Endothelial cell of umbilical vein (primary cell): ENCODE measurements around the gene RAB11FIP2. TPM values are rescaled to one million over a fixed set of nuclear protein-coding genes. Genes with fewer than 3 reads are reported as not detected.

Experiments used
- BruUV-seq: library from RNA; stranded (reverse); fragments of 400-500 nt; replicated peaks from 2 replicates; lab custom pipeline; 2021; lab: Mats Ljungman, UMichigan
- CTCF ChIA-PET: fragments of 300-600, 350-600 bp; sonication (Branson Sonifier 250); formaldehyde crosslinking; loops from one replicate; lab custom pipeline; 2021; ENCODE audit warnings: antibody characterized with exemption, inconsistent platforms; lab: Charles Lee
- POLR2A ChIA-PET: fragments of 300-600, 350-600 bp; sonication (Branson Sonifier 250); formaldehyde crosslinking; loops from one replicate; lab custom pipeline; 2021; ENCODE audit warnings: antibody characterized with exemption, inconsistent platforms; lab: Charles Lee
- DNase-seq: peaks from one replicate; pipeline ENCODE4 v3.0.0-alpha.2; 2011; ENCODE audit warnings: low read depth, low spot score
- FAIRE-seq: peaks from 2 replicates; lab custom pipeline; 2011; peaks lifted over from hg19 to GRCh38; lab: Jason Lieb, UNC
- H2AFZ ChIP-seq: 2 replicates; pipeline ENCODE4 v1.6.0; 2012; ENCODE audit warnings: low read depth, low read length, control low read depth, inconsistent platforms
- H3K27ac ChIP-seq: 2 replicates; pipeline ENCODE4 v1.5.1; 2011; ENCODE audit warnings: low read depth, mild to moderate bottlenecking, control low read depth, low read length, moderate library complexity; ENCODE audit not compliant: insufficient read depth
- H3K27me3 ChIP-seq, 2 experiments: 2 replicates each; pipeline versions ENCODE4 v1.6.0 to v1.6.1; 2011; ENCODE audit warnings: low read length in 2 of 2, mixed read lengths in 1 of 2; ENCODE audit not compliant: control insufficient read depth in 2 of 2, insufficient read depth in 2 of 2
- H3K36me3 ChIP-seq, 2 experiments: 2 replicates in 1 of 2; 3 replicates in 1 of 2; pipeline ENCODE4 v1.5.1; 2011; ENCODE audit warnings: low read length in 2 of 2, mild to moderate bottlenecking in 1 of 2, moderate library complexity in 1 of 2; ENCODE audit not compliant: control insufficient read depth in 2 of 2, insufficient read depth in 2 of 2; ENCODE audit errors: extremely low read depth in 1 of 2
- H3K4me1 ChIP-seq: 3 replicates; pipeline ENCODE4 v1.5.1; 2011; ENCODE audit warnings: mild to moderate bottlenecking, low read length; ENCODE audit not compliant: control insufficient read depth, insufficient read depth; ENCODE audit errors: extremely low read depth
- H3K4me2 ChIP-seq: 2 replicates; pipeline ENCODE4 v1.6.1; 2011; ENCODE audit warnings: low read length, control low read depth, mixed read lengths; ENCODE audit not compliant: insufficient read depth
- H3K4me3 ChIP-seq, 3 experiments: fragments of 200-600 bp in 1 of 3; sonication (generic), shearing (Covaris generic) in 1 of 3; replicated peaks in 1 of 3; 2 replicates each; pipeline ENCODE4 v1.5.1; 2011 to 2016; ENCODE audit warnings: control low read depth in 3 of 3, low read length in 3 of 3, mild to moderate bottlenecking in 2 of 3, inconsistent platforms in 1 of 3, low read depth in 1 of 3, moderate library complexity in 1 of 3; ENCODE audit not compliant: insufficient read depth in 1 of 3
- H3K79me2 ChIP-seq: 2 replicates; pipeline ENCODE4 v1.6.0; 2012; ENCODE audit warnings: low read length, inconsistent platforms; ENCODE audit not compliant: control insufficient read depth, insufficient read depth
- H3K9ac ChIP-seq: replicated peaks from 2 replicates; pipeline ENCODE3; 2011; ENCODE audit warnings: low read length, control low read depth; ENCODE audit not compliant: insufficient read depth; ENCODE audit errors: extremely low read depth
- H3K9me1 ChIP-seq: replicated peaks from 3 replicates; pipeline ENCODE4 v1.6.0; 2011; ENCODE audit warnings: mild to moderate bottlenecking, low read length; ENCODE audit not compliant: control insufficient read depth, insufficient read depth; ENCODE audit errors: extremely low read depth
- H3K9me3 ChIP-seq: replicated peaks from 2 replicates; pipeline ENCODE4 v1.5.1; 2012; ENCODE audit warnings: low read length, inconsistent platforms; ENCODE audit not compliant: control insufficient read depth, insufficient read depth
- H4K20me1 ChIP-seq: replicated peaks from 2 replicates; pipeline ENCODE3; 2011; ENCODE audit warnings: mild to moderate bottlenecking, low read length; ENCODE audit not compliant: control insufficient read depth, insufficient read depth; ENCODE audit errors: extremely low read depth
- CTCF ChIP-seq, 2 donors: IDR thresholded peaks; 1 replicate in 1 of 2; 2 replicates in 1 of 2; pipeline ENCODE4 v1.5.1; 2011; ENCODE audit warnings: low read length in 2 of 2, mild to moderate bottlenecking in 2 of 2, moderate library complexity in 2 of 2, control low read depth in 1 of 2, inconsistent platforms in 1 of 2, low read depth in 1 of 2; ENCODE audit not compliant: insufficient read depth in 1 of 2; ENCODE audit errors: extremely low read depth in 1 of 2
- EZH2 ChIP-seq: IDR thresholded peaks from 2 replicates; pipeline ENCODE4 v1.6.1; 2012; ENCODE audit warnings: borderline replicate concordance, low read depth, mild to moderate bottlenecking, moderate library complexity, low read length, inconsistent platforms; ENCODE audit not compliant: severe bottlenecking
- JUN ChIP-seq: IDR thresholded peaks from 2 replicates; pipeline ENCODE4 v1.6.1; 2011; ENCODE audit warnings: borderline replicate concordance, low read depth; ENCODE audit not compliant: insufficient read length, insufficient read depth
- MYC ChIP-seq: IDR thresholded peaks from one replicate; pipeline ENCODE4 v1.6.1; 2011; ENCODE audit warnings: mild to moderate bottlenecking, low read depth, low read length
- POLR2A ChIP-seq: IDR thresholded peaks from 2 replicates; pipeline ENCODE4 v1.6.1; 2012; ENCODE audit warnings: low read depth, mild to moderate bottlenecking, control low read depth, low read length
- POLR2AphosphoS5 ChIP-seq: IDR thresholded peaks from 2 replicates; pipeline ENCODE4 v1.6.1; 2012; ENCODE audit warnings: low read depth, mild to moderate bottlenecking, control low read depth, low read length, moderate library complexity; ENCODE audit not compliant: insufficient read depth
- dilution Hi-C: fragments of 300-500 bp; cut with MboI; formaldehyde crosslinking; loops from one replicate; pipeline ENCODE4 v1.15.0; 2019; ENCODE audit warnings: low sequenced_read_pairs; ENCODE audit not compliant: extremely low pct_ligation_motif_present
- intact Hi-C: fragments of 100-400 bp; cut with micrococcal nuclease; formaldehyde crosslinking; loops from one replicate; pipeline ENCODE4 v1.10.0; 2022
- polyA plus RNA-seq, 4 experiments: library from polyadenylated mRNA; depleted of rRNA in 3 of 4; stranded (reverse) in 3 of 4; unstranded in 1 of 4; fragments of >200 nt; gene quantifications; 2 replicates each; pipeline versions ENCODE4 v1.2.1 to v1.2.3, GENCODE V29; 2011 to 2012; ENCODE audit warnings: missing spikeins in 1 of 4
- total RNA-seq: library from RNA; stranded (reverse); gene quantifications from 2 replicates; pipeline ENCODE4 v1.2.3, GENCODE V29; 2021
- TF ChIP-seq, protein P1 (sequence below): IDR thresholded peaks from 2 replicates; pipeline ENCODE4 v1.6.1; 2011; ENCODE audit not compliant: insufficient read depth, insufficient read length

The RAB11FIP2 gene
- total and polyA plus RNA-seq, 2 donors (not counting 3 experiments of a cell fraction or from before 2014, with no cell fraction given): 1.9 to 8.6 TPM

GRCh38 chr10:118033905-118034304 is 12.8 kb downstream of the RAB11FIP2 start:
- DNase-seq: no peak
- no TSS peak for BruUV-seq
- TF ChIP-seq POLR2A (no peak), CTCF (IDR thresholded peaks at IDR 0.05; ENCODE audit: extremely low read depth in 1 of 2, insufficient read depth in 1 of 2, low read depth in 1 of 2, low read length in 2 of 2) (no peak), POLR2AphosphoS5 (no peak), MYC (no peak)
- Histone ChIP-seq H3K9me3 (no peaks in the 10 kb centered on the region), H3K27ac (no peak overlapping the region), H3K4me3 (no peak overlapping the region), H4K20me1 (no peaks in the 10 kb centered on the region), H3K27me3 (no peaks in the 10 kb centered on the region), H3K4me2 (no peak overlapping the region), H3K9me1 (no peaks in the 10 kb centered on the region), H3K4me1 (peaks cover 3% of the 10 kb centered on the region), H2AFZ (no peak overlapping the region), H3K9ac (no peak overlapping the region), H3K79me2 (no peaks in the 10 kb centered on the region), H3K36me3 (peaks cover 0 to 3% of the 10 kb centered on the region in 2 experiments)
- POLR2A ChIA-PET: no interaction called here
- intact Hi-C loops (no loop called here), dilution Hi-C loops (no loop called here)
- CTCF ChIA-PET: no interaction called here
- no peak for FAIRE-seq

DNA sequence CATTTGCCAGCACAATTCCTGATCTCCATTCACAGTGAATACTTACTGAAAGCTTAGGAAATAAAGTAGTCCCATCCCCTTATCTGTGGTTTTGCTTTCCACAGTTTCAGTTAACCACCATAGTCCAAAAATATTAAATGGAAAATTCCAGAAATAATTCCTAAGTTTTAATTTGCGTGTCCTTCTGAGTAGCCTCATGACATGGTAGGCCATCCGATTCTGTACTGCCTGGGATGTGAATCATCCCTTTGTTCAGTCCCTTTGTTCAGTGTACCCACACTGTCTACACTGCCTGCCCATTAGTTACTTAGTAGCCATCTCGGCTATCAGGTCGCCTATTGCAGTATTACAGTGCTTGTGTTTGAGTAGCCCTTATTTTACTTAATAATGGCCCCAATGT is 14.2 kb downstream of the RAB11FIP2 start:
- DNase-seq: no peak
- POLR2A ChIA-PET: no interaction called here
- no peak overlapping the region for H2AFZ ChIP-seq

More for the DNA sequence above, 14.2 kb downstream of the RAB11FIP2 start:
- TF ChIP-seq MYC (no peak), JUN (no peak), EZH2 (no peak), POLR2A (no peak)
- TF ChIP-seq, protein P1, sequence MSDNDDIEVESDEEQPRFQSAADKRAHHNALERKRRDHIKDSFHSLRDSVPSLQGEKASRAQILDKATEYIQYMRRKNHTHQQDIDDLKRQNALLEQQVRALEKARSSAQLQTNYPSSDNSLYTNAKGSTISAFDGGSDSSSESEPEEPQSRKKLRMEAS: no peak
- Histone ChIP-seq H3K4me1 (peaks cover 3% of the 10 kb centered on the region), H3K27me3 (no peaks in the 10 kb centered on the region), H3K4me2 (no peak overlapping the region), H3K4me3 (no peak overlapping the region), H3K79me2 (no peaks in the 10 kb centered on the region), H3K36me3 (peaks cover 0 to 3% of the 10 kb centered on the region in 2 experiments), H3K27ac (no peak overlapping the region), H3K9me3 (no peaks in the 10 kb centered on the region), H4K20me1 (no peaks in the 10 kb centered on the region), H3K9me1 (no peaks in the 10 kb centered on the region), H3K9ac (no peak overlapping the region)
- BruUV-seq: no TSS peak
- CTCF ChIA-PET: no interaction called here
- dilution Hi-C loops: no loop called here
- intact Hi-C loops: loop anchor here (1.0 kb wide), 1 partner anchor 9 kb away; no protein-coding TSS in a partner anchor
- no peak for FAIRE-seq
